ENCODE measurements around the gene DUOX2. TPM values are rescaled to one million over a fixed set of nuclear protein-coding genes. Genes with fewer than 3 reads are reported as not detected.
"Not testable (repeated sequence)": the region's sequence is repeated elsewhere in the genome, so short reads cannot be mapped to it uniquely, and the experiment has no call there.

The DUOX2 gene
- total and polyA plus RNA-seq, 9 donors = 0.05 to 1.6 (median 0.63) TPM

GRCh38 chr15:45110256-45110820 lies 3.6 kb downstream of the DUOX2 start:
- WGBS, 3 donors = 35 to 41% (median 39%) methylated on average over 11 of the region's 11 CpGs
- DNase-seq = no peak
- no peak for TF ChIP-seq POLR2A (IDR thresholded peaks at IDR 0.05)
- no peak for TF ChIP-seq EP300 (IDR thresholded peaks at IDR 0.05)
- no peak for TF ChIP-seq CTCF (IDR thresholded peaks at IDR 0.05)
- H3K4me1 ChIP-seq (ENCODE audit: insufficient read depth) = peaks cover 2% of the 10 kb centered on the region
- no peak overlapping the region for H3K27ac ChIP-seq
- no peak overlapping the region for H3K4me3 ChIP-seq
- no peaks in the 10 kb centered on the region for H3K36me3 ChIP-seq
- H3K9me3 ChIP-seq = no peaks in the 10 kb centered on the region
- H3K27me3 ChIP-seq = no peaks in the 10 kb centered on the region
- intact Hi-C loops (cut with DNase I) = no loop called here

GRCh38 chr15:45107941-45108630 lies 5.9 kb downstream of the DUOX2 start:
- H3K9me3 ChIP-seq = no peaks in the 10 kb centered on the region
- H3K4me3 ChIP-seq = no peak overlapping the region
- DNase-seq = no peak
- H3K27me3 ChIP-seq = no peaks in the 10 kb centered on the region
- WGBS, 3 donors = 89 to 93% (median 90%) methylated on average over 10 of the region's 10 CpGs
- H3K27ac ChIP-seq = no peak overlapping the region
- H3K4me1 ChIP-seq (ENCODE audit: insufficient read depth) = no peaks in the 10 kb centered on the region
- intact Hi-C loops (cut with DNase I) = no loop called here
- no peaks in the 10 kb centered on the region for H3K36me3 ChIP-seq
- TF ChIP-seq EP300 (IDR thresholded peaks at IDR 0.05) = no peak
- TF ChIP-seq CTCF (IDR thresholded peaks at IDR 0.05) = no peak
- TF ChIP-seq POLR2A (IDR thresholded peaks at IDR 0.05) = no peak

- Histone ChIP-seq H3K4me3 (no peak overlapping the region), H3K27me3 (no peaks in the 10 kb centered on the region), H3K9me3 (no peaks in the 10 kb centered on the region), H3K27ac (no peak overlapping the region), H3K4me1 (ENCODE audit: insufficient read depth) (no peaks in the 10 kb centered on the region), H3K36me3 (no peaks in the 10 kb centered on the region)
- DNase-seq = no peak
- TF ChIP-seq EP300 (IDR thresholded peaks at IDR 0.05) = no peak
- no peak for TF ChIP-seq POLR2A (IDR thresholded peaks at IDR 0.05)
- no peak for TF ChIP-seq CTCF (IDR thresholded peaks at IDR 0.05)
- WGBS, 3 donors = 71 to 75% (median 73%) methylated on average over 15 of the region's 15 CpGs
- intact Hi-C loops (cut with DNase I) = no loop called here
These were observed 7.8 kb downstream of the DUOX2 start for GRCh38 chr15:45106002-45106790.

GRCh38 chr15:45105586-45105985 lies 8.4 kb downstream of the DUOX2 start:
- no peak overlapping the region for H3K27ac ChIP-seq
- H3K27me3 ChIP-seq = no peaks in the 10 kb centered on the region
- H3K36me3 ChIP-seq = no peaks in the 10 kb centered on the region
- WGBS, 3 donors = 87 to 92% (median 91%) methylated on average over 11 of the region's 11 CpGs
- no peak for DNase-seq
- no peaks in the 10 kb centered on the region for H3K4me1 ChIP-seq (ENCODE audit: insufficient read depth)
- no peaks in the 10 kb centered on the region for H3K9me3 ChIP-seq
- intact Hi-C loops (cut with DNase I) = no loop called here
- TF ChIP-seq EP300 (IDR thresholded peaks at IDR 0.05) (no peak), CTCF (IDR thresholded peaks at IDR 0.05) (no peak), POLR2A (IDR thresholded peaks at IDR 0.05) (no peak)
- no peak overlapping the region for H3K4me3 ChIP-seq

GRCh38 chr15:45104170-45104569 lies 9.8 kb downstream of the DUOX2 start:
- H3K4me1 ChIP-seq (ENCODE audit: insufficient read depth); H3K36me3 ChIP-seq; H3K9me3 ChIP-seq; intact Hi-C loops (cut with DNase I); H3K4me3 ChIP-seq; DNase-seq; H3K27me3 ChIP-seq; H3K27ac ChIP-seq: not testable (repeated sequence)
- WGBS, 3 donors = 76 to 87% (median 80%) methylated on average over 9 of the region's 9 CpGs

All from ovary (tissue), 9 donors.